Loucy (cell line): ENCODE results near the gene CRISP3.

Source experiments
- H2AFZ ChIP-seq: fragments of 200-600 bp; sonication (generic); 2 replicates; pipeline ENCODE4 v1.6.0; 2016; ENCODE audit warnings: antibody characterized with exemption, mild to moderate bottlenecking, low read length, moderate library complexity
- H3F3A ChIP-seq: fragments of 200-600 bp; 2 replicates; pipeline ENCODE4 v1.6.0; 2016; ENCODE audit warnings: antibody characterized with exemption, low read depth, mild to moderate bottlenecking
- H3K27me3 ChIP-seq: fragments of 200-600 bp; sonication (generic); 2 replicates; pipeline ENCODE4 v1.6.1; 2014; ENCODE audit warnings: low read length, mild to moderate bottlenecking; ENCODE audit not compliant: insufficient read depth, poor library complexity, severe bottlenecking
- H3K36me3 ChIP-seq: fragments of 200-600 bp; sonication (generic); 2 replicates; pipeline ENCODE4 v1.6.1; 2016; ENCODE audit warnings: low read length; ENCODE audit not compliant: insufficient read depth
- H3K4me1 ChIP-seq: fragments of 200-600 bp; sonication (generic); 2 replicates; pipeline ENCODE4 v1.5.1; 2014; ENCODE audit warnings: low read length, mild to moderate bottlenecking; ENCODE audit not compliant: insufficient read depth, poor library complexity, severe bottlenecking
- H3K4me2 ChIP-seq: fragments of 200-600 bp; sonication (generic); 2 replicates; pipeline ENCODE4 v1.6.0; 2014; ENCODE audit warnings: antibody characterized with exemption, low read length, low read depth, mild to moderate bottlenecking; ENCODE audit not compliant: poor library complexity, severe bottlenecking
- H3K4me3 ChIP-seq: fragments of 200-600 bp; sonication (generic); 2 replicates; pipeline ENCODE4 v1.5.1; 2014; ENCODE audit warnings: low read length, mild to moderate bottlenecking, mixed read lengths; ENCODE audit not compliant: poor library complexity, severe bottlenecking
- H3K79me2 ChIP-seq: fragments of 200-600 bp; sonication (generic); 2 replicates; pipeline ENCODE4 v1.6.1; 2014; ENCODE audit warnings: low read length; ENCODE audit not compliant: insufficient read depth
- H3K9ac ChIP-seq: fragments of 200-600 bp; sonication (generic); 2 replicates; pipeline ENCODE4 v1.6.0; 2014; ENCODE audit warnings: mild to moderate bottlenecking, low read depth, low read length, moderate library complexity; ENCODE audit not compliant: poor library complexity, severe bottlenecking
- H3K9me2 ChIP-seq: fragments of 200-600 bp; sonication (generic); replicated peaks from 2 replicates; pipeline ENCODE4 v1.6.1; 2016; ENCODE audit warnings: low read depth, low read length, mixed read lengths
- H3K9me3 ChIP-seq: fragments of 200-600 bp; sonication (generic); 2 replicates; pipeline ENCODE4 v1.6.1; 2014; ENCODE audit warnings: mild to moderate bottlenecking, antibody characterized with exemption, low read length, low read depth; ENCODE audit not compliant: insufficient read depth
- H4K20me1 ChIP-seq: fragments of 200-600 bp; sonication (generic); 2 replicates; pipeline ENCODE4 v1.6.0; 2014; ENCODE audit warnings: antibody characterized with exemption, low read length, mild to moderate bottlenecking; ENCODE audit not compliant: insufficient read depth, poor library complexity, severe bottlenecking
- EZH2phosphoT487 ChIP-seq: fragments of 200-600 bp; IDR thresholded peaks from 2 replicates; pipeline ENCODE4 v1.6.1; 2018; ENCODE audit warnings: antibody characterized with exemption, mild to moderate bottlenecking, moderate library complexity, borderline replicate concordance
- TF ChIP-seq, protein P1 (sequence below): fragments of 200-600 bp; sonication (generic); conservative IDR thresholded peaks from 2 replicates; pipeline ENCODE4 v1.5.1; 2014; ENCODE audit warnings: mild to moderate bottlenecking, antibody characterized with exemption, low read length

Gene CRISP3

DNA sequence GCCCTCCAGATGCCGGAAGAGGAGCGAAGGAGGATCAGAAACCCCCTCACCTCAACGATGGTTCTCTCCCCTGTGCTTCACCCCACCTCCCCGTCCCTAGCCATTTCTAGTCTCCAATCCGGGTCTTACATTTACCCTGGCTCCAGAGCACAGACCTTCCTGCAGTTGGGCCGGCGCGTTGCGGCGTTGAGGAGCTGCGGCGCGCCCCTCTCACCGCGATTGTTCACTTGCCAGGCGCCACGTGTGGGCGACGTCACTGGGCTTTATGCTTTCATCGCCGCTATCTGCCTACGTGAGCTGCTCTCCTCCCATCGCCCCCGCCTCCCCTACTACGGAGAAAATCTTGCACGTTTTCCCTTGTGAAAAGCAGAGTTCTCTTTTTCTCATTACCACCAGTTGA, 30.8 kb downstream of the CRISP3 start, which contains the start of gene CRISP2:
TSS of gene CRISP2 (minus strand) at position 198 of the 400 bp plus-strand sequence. CDS start 4,347 bp downstream, outside the sequence.
- TF ChIP-seq, protein P1, sequence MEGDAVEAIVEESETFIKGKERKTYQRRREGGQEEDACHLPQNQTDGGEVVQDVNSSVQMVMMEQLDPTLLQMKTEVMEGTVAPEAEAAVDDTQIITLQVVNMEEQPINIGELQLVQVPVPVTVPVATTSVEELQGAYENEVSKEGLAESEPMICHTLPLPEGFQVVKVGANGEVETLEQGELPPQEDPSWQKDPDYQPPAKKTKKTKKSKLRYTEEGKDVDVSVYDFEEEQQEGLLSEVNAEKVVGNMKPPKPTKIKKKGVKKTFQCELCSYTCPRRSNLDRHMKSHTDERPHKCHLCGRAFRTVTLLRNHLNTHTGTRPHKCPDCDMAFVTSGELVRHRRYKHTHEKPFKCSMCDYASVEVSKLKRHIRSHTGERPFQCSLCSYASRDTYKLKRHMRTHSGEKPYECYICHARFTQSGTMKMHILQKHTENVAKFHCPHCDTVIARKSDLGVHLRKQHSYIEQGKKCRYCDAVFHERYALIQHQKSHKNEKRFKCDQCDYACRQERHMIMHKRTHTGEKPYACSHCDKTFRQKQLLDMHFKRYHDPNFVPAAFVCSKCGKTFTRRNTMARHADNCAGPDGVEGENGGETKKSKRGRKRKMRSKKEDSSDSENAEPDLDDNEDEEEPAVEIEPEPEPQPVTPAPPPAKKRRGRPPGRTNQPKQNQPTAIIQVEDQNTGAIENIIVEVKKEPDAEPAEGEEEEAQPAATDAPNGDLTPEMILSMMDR, result no peak
- no peak for TF ChIP-seq EZH2phosphoT487
- Histone ChIP-seq H3K27me3 (no peaks in the 10 kb centered on the region), H3K79me2 (no peaks in the 10 kb centered on the region), H3K4me1 (no peaks in the 10 kb centered on the region), H3F3A (no peaks in the 10 kb centered on the region), H3K36me3 (no peaks in the 10 kb centered on the region), H2AFZ (no peak within 1 kb of the TSS), H3K9me2 (no peaks in the 10 kb centered on the region), H3K9ac (no peak within 1 kb of the TSS), H3K9me3 (no peaks in the 10 kb centered on the region), H3K4me3 (no peak within 1 kb of the TSS), H4K20me1 (no peaks in the 10 kb centered on the region), H3K4me2 (no peak within 1 kb of the TSS)

DNA sequence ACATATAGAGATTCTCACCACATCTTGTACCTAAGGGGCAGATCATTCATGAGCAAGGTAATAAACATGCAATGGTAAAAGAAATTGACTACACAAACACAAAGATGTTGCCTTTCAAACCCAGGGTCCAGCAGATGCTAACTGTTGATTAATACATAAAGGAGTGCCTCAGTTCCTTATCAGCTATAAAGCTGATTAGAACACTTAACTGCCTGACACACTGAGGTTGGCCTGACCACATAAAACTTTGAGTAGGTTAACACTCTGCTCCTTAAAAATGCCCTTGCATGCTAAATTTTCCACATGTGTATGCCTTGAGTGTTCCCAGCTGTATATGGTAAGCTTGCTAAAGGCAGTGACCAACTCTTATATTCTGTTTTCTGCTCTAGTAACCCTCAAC, 45.7 kb downstream of the CRISP3 start:
- Histone ChIP-seq H4K20me1 (no peaks in the 10 kb centered on the region), H2AFZ (no peak overlapping the region), H3K4me3 (no peak overlapping the region), H3K36me3 (no peaks in the 10 kb centered on the region), H3K79me2 (no peaks in the 10 kb centered on the region), H3K9ac (no peak overlapping the region), H3K27me3 (no peaks in the 10 kb centered on the region), H3K4me2 (no peak overlapping the region), H3K4me1 (no peaks in the 10 kb centered on the region), H3K9me3 (peaks cover 3% of the 10 kb centered on the region; the same call in 1 of the 2 replicates), H3F3A (no peaks in the 10 kb centered on the region), H3K9me2 (no peaks in the 10 kb centered on the region)
- TF ChIP-seq, protein P1, result no peak
- no peak for TF ChIP-seq EZH2phosphoT487

DNA sequence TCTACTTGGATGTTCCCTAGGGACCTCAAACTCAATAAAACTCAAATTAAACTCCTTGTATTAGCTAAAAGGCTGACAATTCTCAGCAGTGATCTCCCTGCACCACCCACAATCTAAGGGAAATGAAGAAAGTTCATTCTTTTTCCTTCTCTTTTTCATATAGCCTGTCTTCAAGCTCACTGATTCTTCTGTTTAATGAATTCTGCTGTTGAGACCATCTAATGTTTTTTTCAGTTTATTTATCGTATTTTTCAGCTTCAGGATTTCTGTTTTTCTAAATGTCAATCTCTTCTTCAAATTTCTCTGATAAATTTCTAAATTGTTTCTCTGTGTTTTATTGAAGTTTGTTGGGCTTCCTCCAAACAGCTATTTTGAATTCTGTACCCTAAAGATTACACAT, 50.7 kb downstream of the CRISP3 start:
- no peaks in the 10 kb centered on the region for H4K20me1 ChIP-seq
- no peaks in the 10 kb centered on the region for H3K27me3 ChIP-seq

More for the DNA sequence above, 50.7 kb downstream of the CRISP3 start:
- no peaks in the 10 kb centered on the region for H3K79me2 ChIP-seq
- H3K9ac ChIP-seq, result no peak overlapping the region
- H2AFZ ChIP-seq, result no peak overlapping the region
- no peaks in the 10 kb centered on the region for H3K9me2 ChIP-seq
- H3K9me3 ChIP-seq, result peaks cover 3% of the 10 kb centered on the region; the same call in 1 of the 2 replicates
- H3K4me1 ChIP-seq, result no peaks in the 10 kb centered on the region
- TF ChIP-seq EZH2phosphoT487, result no peak
- TF ChIP-seq, protein P1, result no peak
- no peak overlapping the region for H3K4me2 ChIP-seq
- no peaks in the 10 kb centered on the region for H3K36me3 ChIP-seq
- H3K4me3 ChIP-seq, result no peak overlapping the region
- H3F3A ChIP-seq, result no peaks in the 10 kb centered on the region
